GM23248 (cell line): ENCODE measurements around the gene ELMOD1.

Source experiments
- EZH2 ChIP-seq: fragments of 200-600 bp; sonication (generic); IDR thresholded peaks from 2 replicates; pipeline ENCODE4 v1.6.1; 2018; ENCODE audit warnings: antibody characterized with exemption, mild to moderate bottlenecking; ENCODE audit not compliant: insufficient read depth, poor library complexity, severe bottlenecking
- EZH2phosphoT487 ChIP-seq: fragments of 200-600 bp; sonication (generic); IDR thresholded peaks from 2 replicates; pipeline ENCODE4 v1.6.1; 2018; ENCODE audit warnings: antibody characterized with exemption, moderate library complexity, mild to moderate bottlenecking, low read depth; ENCODE audit not compliant: insufficient read depth

GRCh38 chr11:107563702-107564101, 27.2 kb upstream of the ELMOD1 start:
- TF ChIP-seq EZH2phosphoT487, result no peak
- TF ChIP-seq EZH2, result no peak
